ENCODE measurements around the gene GLP2R.

GRCh38 chr17:9902120-9902519 lies 76.4 kb downstream of the GLP2R start:
- TF ChIP-seq GATA3 (IDR thresholded peaks at IDR 0.05; ENCODE audit: low read depth, low read length) (no peak), GATA2 (IDR thresholded peaks at IDR 0.05; ENCODE audit: low read depth, low read length) (no peak)
